Immature natural killer cell (primary cell): ENCODE data around the gene CIART. TPM values are rescaled to one million over a fixed set of nuclear protein-coding genes. Genes with fewer than 3 reads are reported as not detected.
A peak's percentile ranks its signal among the peaks of the same experiment; 100 is the strongest.

Source experiments
- DNase-seq, 3 donors: peaks; one replicate each; pipeline ENCODE4 v3.0.0; 2022; ENCODE audit warnings: mixed read lengths in 1 of 3
- H3K27ac Mint-ChIP-seq, 6 donors: one replicate each; pipeline ENCODE4 v1.8.0; 2020; ENCODE audit warnings: mixed read lengths in 6 of 6, mild to moderate bottlenecking in 5 of 6, inconsistent platforms in 4 of 6, moderate library complexity in 3 of 6
- H3K27me3 Mint-ChIP-seq, 3 donors: one replicate each; pipeline ENCODE4 v1.8.0; 2020 to 2021; ENCODE audit warnings: low read depth in 3 of 3, mild to moderate bottlenecking in 3 of 3, mixed read lengths in 3 of 3, moderate library complexity in 3 of 3, inconsistent platforms in 1 of 3
- H3K36me3 Mint-ChIP-seq, 3 donors: one replicate each; pipeline ENCODE4 v1.8.0; 2020; ENCODE audit warnings: mixed read lengths in 3 of 3, inconsistent platforms in 2 of 3, mild to moderate bottlenecking in 2 of 3
- H3K4me1 Mint-ChIP-seq, 2 donors: one replicate each; pipeline ENCODE4 v1.8.0; 2020; ENCODE audit warnings: inconsistent platforms in 2 of 2, mild to moderate bottlenecking in 2 of 2, mixed read lengths in 2 of 2, moderate library complexity in 1 of 2
- H3K4me3 Mint-ChIP-seq, 5 donors: one replicate each; pipeline ENCODE4 v1.8.0; 2020; ENCODE audit warnings: mild to moderate bottlenecking in 5 of 5, mixed read lengths in 5 of 5, inconsistent platforms in 3 of 5, moderate library complexity in 3 of 5
- H3K9me3 Mint-ChIP-seq, 6 donors: one replicate each; pipeline ENCODE4 v1.8.0; 2020; ENCODE audit warnings: mild to moderate bottlenecking in 6 of 6, mixed read lengths in 6 of 6, inconsistent platforms in 4 of 6, moderate library complexity in 3 of 6
- polyA plus RNA-seq, 3 donors: library from polyadenylated mRNA; unstranded; fragments of 300-500 nt; fragmentation: Illumina TruSeq; gene quantifications; one replicate each; pipeline ENCODE4 v1.2.3, GENCODE V29; 2021

Gene CIART
- polyA plus RNA-seq, 3 donors from 2014 or later, result not detected

DNA sequence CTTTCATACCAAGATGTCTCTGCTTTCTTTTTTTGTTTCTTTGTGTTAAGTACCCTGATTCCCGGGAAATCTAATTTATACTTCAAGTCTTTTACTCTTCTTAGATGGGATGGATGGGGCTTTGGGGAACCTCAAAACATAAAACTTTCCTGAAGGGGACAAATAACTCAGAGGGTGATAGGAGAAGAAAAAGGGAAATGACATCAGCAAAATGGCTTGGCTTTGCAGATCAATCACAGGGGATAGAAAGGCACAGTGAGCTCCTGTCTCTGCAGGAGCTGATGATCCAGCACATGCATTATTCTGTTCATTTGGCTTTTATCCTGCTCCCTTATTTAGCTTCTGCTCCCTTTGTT is 26.2 kb upstream of the CIART start:
- Mint-ChIP-seq H3K4me3 (peak overlapping the region; percentile 72 to 88 (median 77)), H3K4me1 (peaks cover 10 to 16% of the 10 kb centered on the region in 2 donors), H3K27me3 (peaks cover 14 to 29% (median 18%) of the 10 kb centered on the region in 3 donors), H3K9me3 (peaks cover 0 to 1% (median 0%) of the 10 kb centered on the region in 6 donors), H3K36me3 (no peaks in the 10 kb centered on the region), H3K27ac (peak overlapping the region in 2 of 6 donors; percentile 55 to 65)
- no peak for DNase-seq

DNA sequence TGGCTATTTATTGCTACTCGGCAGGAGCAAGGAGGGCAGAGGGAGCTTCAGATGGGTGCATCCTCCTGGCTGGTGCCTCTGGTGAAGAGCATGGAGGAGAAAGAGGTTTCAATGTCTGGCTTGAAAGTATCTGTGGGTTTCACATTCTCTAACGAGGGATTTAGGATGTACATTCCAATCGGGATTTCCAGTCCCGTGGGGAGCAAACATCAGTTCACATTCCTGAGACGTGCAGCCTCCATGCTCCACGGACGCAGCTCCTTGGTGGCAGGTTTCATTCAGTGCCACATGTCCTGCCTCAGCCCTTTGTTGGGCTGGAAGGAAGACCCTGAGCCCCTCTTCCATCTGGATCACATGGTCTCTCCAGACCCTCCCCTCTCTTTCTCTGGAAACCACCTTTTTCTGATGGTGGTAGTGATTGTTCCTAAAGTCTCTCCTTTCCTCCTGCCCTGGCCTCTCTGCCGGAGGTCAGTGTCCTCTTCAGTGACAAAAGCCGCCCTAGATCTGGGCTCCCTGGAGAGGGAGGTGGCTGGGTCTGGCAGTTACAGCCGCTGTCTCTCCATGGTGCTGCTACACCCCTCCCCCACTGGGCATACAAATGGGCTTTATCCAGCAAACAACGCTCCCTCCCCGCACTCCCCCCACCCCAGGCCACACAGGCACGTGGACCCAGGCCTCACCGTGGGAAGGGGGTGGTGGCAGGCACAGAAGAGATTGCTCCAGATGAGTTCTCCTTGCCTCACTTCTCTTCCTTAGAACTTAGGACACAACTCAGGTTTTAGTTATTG is 25.6 kb upstream of the CIART start:
- Mint-ChIP-seq H3K27ac (no peak overlapping the region), H3K4me1 (peaks cover 10 to 16% of the 10 kb centered on the region in 2 donors), H3K36me3 (no peaks in the 10 kb centered on the region), H3K9me3 (peaks cover 0 to 1% (median 0%) of the 10 kb centered on the region in 6 donors), H3K27me3 (peaks cover 14 to 30% (median 18%) of the 10 kb centered on the region in 3 donors), H3K4me3 (peak overlapping the region in 1 of 5 donors; percentile 27)
- DNase-seq, result no peak

DNA sequence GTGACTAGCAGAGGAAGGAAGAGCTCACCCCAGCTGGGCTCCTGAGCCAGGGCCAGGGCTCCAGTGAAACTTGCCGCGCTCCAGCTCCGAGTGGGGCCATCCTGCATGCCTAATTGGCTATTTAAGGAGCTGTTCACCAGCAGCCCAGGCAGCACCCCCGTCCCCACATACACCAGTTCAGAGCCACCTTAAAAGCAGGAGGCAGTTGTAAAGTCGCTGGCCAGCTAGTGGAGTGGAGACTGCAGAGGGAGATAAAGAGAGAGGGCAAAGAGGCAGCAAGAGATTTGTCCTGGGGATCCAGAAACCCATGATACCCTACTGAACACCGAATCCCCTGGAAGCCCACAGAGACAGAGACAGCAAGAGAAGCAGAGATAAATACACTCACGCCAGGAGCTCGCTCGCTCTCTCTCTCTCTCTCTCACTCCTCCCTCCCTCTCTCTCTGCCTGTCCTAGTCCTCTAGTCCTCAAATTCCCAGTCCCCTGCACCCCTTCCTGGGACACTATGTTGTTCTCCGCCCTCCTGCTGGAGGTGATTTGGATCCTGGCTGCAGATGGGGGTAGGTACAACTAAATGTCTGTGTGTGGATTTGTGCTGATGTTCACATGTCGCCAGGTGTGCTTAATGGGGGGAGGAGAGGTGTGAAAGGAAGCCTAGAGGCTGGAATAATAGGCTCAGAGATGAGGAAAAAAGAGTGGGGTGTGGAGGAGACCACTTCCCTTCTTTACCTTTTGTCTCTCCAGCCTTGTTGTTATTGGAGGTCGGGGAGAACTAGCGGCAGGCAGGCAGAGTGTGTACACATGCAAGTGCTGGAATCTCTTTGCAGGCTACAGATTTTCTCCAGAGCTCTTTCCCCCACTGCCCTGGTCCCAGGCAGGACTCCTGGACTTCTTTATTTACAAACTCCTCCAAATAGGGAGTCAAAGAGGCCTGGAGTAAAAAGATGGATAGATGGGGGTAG is 24.4 kb upstream of the CIART start, which contains the start of gene CA14:
CA14 (plus strand) TSS at position 151 of the 962 bp plus-strand sequence; CDS start at position 506, 355 bp downstream.
- no peak for DNase-seq
- no peak within 1 kb of the TSS for H3K27ac Mint-ChIP-seq
- peak within 1 kb of the TSS in 1 of 5 donors; percentile 27 for H3K4me3 Mint-ChIP-seq
- H3K36me3 Mint-ChIP-seq, result no peaks in the 10 kb centered on the region
- peaks cover 10 to 16% of the 10 kb centered on the region in 2 donors for H3K4me1 Mint-ChIP-seq
- peaks cover 0 to 1% (median 0%) of the 10 kb centered on the region in 6 donors for H3K9me3 Mint-ChIP-seq
- H3K27me3 Mint-ChIP-seq, result peaks cover 14 to 31% (median 18%) of the 10 kb centered on the region in 3 donors

DNA sequence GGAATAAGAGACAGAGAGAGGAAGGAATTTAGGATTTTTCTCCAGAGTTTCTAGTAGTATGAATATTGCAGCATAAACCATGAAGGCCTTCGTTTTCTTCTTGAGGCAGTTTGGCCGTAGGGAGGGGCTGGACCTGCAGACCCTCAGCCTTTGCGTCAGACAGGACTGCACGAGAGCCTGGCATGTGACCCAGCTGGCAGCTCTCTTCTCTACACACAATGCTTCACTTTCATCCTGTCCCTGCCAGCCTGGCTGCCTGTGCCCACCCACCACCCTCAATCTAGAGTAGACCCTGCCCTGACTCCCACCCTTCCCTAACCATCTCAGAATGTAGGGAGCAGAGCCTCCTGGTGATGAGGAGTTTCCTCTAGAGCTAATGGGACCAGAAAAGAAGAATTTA is 23.1 kb upstream of the CIART start:
- Mint-ChIP-seq H3K4me1 (peaks cover 10 to 16% of the 10 kb centered on the region in 2 donors), H3K4me3 (no peak overlapping the region), H3K36me3 (no peaks in the 10 kb centered on the region), H3K27ac (no peak overlapping the region), H3K9me3 (no peaks in the 10 kb centered on the region), H3K27me3 (peaks cover 10 to 31% (median 18%) of the 10 kb centered on the region in 3 donors)
- no peak for DNase-seq

DNA sequence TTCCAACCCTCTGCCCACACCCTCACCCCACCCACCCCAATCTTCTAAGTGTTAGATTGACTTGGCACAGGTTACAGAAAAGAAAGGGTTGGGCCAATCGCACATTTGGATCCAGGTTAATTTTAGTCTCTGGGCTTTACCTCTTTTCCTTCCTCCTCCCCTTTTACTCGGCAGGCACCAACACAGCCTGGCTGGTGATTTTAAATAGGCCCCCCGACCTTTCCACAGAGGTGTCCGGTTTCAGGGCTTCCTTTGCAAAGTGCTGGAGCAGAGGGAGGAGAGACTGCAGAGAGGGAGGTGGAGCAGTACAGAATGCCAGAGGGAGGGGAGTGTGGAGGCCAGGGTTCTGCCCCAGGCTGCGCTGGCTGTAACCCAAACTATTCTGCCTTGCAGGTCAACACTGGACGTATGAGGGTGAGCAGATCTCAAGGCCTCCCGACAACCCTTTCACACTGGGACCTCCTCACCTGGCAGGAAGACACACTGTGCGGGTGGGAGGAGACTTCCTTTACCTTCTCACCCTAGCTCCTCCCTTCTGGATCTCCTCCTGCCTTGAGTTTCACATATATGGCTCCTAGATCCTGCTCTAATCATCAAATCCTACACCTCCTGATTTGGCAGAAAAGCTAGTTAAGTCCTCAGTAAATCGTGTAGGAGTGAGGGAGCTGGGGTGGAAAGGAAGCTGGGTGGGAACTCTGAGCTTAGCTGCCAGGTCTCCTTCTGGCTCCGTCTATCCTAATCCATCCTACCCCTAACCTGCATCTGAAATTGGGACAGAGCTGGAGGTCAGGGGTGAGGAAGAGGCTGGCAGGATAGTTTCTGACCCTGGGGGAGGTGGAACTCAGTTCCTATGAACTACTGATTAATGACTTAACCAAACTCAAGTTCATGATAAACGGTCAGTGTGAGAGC is 22.3 kb upstream of the CIART start:
- H3K27me3 Mint-ChIP-seq, result peaks cover 10 to 31% (median 18%) of the 10 kb centered on the region in 3 donors
- H3K36me3 Mint-ChIP-seq, result peaks cover 0 to 6% (median 0%) of the 10 kb centered on the region in 3 donors
- no peak for DNase-seq
- H3K27ac Mint-ChIP-seq, result no peak overlapping the region
- no peak overlapping the region for H3K4me3 Mint-ChIP-seq
- H3K9me3 Mint-ChIP-seq, result no peaks in the 10 kb centered on the region
- peaks cover 10 to 16% of the 10 kb centered on the region in 2 donors for H3K4me1 Mint-ChIP-seq

DNA sequence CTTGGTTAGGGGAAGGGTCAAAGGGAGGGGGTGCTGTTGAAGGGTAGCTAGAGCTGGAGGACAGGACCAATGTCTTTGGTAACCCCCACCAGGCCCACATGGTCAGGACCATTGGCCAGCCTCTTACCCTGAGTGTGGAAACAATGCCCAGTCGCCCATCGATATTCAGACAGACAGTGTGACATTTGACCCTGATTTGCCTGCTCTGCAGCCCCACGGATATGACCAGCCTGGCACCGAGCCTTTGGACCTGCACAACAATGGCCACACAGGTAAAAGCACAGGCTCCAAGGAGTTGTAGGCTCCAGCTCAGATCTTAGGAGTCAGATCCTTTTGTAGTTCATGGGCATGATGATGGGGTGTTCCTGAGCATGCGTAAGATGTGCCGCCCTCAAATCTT is 21.0 kb upstream of the CIART start:
- no peak for DNase-seq
- Mint-ChIP-seq H3K4me3 (no peak overlapping the region), H3K4me1 (peaks cover 3 to 4% of the 10 kb centered on the region in 2 donors), H3K36me3 (peaks cover 0 to 15% (median 6%) of the 10 kb centered on the region in 3 donors), H3K27me3 (peaks cover 7 to 26% (median 11%) of the 10 kb centered on the region in 3 donors), H3K27ac (no peak overlapping the region), H3K9me3 (no peaks in the 10 kb centered on the region)

DNA sequence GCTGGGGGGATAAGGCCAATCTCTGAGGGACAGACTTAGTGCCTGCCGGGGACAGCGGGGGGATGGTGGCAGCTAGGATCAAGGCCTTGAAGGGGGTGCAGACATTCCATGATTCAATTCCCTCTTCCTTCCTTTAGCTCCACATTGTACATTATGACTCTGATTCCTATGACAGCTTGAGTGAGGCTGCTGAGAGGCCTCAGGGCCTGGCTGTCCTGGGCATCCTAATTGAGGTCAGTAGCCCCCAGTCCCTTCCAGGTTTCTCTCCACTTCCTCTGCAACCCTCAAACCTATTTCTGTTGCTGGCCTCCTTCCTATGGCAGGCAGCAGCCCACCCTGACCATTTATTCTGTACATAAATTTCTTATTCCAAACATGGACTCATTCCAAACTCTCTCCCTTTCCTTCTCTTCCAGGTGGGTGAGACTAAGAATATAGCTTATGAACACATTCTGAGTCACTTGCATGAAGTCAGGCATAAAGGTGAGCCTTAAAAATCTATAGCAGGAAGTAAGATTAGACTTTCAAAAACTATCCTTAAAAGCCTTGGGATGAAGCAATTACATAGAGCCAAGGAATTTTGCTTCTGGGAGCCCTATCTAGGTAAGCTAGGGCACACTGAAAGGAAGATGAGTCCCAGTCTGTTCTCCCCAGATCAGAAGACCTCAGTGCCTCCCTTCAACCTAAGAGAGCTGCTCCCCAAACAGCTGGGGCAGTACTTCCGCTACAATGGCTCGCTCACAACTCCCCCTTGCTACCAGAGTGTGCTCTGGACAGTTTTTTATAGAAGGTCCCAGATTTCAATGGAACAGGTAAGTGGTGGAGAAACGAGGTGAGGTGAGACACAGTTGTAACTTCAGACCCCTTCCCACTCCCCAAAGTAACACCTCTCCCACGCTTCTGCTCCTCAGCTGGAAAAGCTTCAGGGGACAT is 19.7 kb upstream of the CIART start:
- peaks cover 12 to 13% of the 10 kb centered on the region in 2 donors for H3K4me1 Mint-ChIP-seq
- H3K4me3 Mint-ChIP-seq, result no peak overlapping the region
- H3K36me3 Mint-ChIP-seq, result peaks cover 0 to 21% (median 14%) of the 10 kb centered on the region in 3 donors
- H3K9me3 Mint-ChIP-seq, result no peaks in the 10 kb centered on the region
- no peak for DNase-seq
- H3K27ac Mint-ChIP-seq, result peak overlapping the region in 2 of 6 donors; percentile 27 to 41
- H3K27me3 Mint-ChIP-seq, result peaks cover 4 to 23% (median 5%) of the 10 kb centered on the region in 3 donors

DNA sequence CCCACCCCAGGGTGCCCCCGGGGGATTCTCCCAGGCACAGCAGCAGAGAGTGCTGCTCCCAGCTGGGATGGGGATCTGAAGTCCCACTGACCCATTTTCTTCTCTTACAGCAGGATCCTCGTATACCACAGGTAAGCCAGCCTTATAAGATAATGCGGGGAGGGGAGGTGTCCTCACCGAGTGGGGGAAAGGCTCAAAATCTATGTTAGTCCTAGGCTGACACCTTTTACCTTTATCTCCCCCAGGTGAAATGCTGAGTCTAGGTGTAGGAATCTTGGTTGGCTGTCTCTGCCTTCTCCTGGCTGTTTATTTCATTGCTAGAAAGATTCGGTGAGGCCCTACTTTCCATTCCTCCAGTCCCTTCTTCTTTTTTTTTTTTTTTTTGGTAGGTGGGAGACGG is 18.8 kb upstream of the CIART start:
- Mint-ChIP-seq H3K9me3 (no peaks in the 10 kb centered on the region), H3K27ac (peak overlapping the region in 1 of 6 donors; percentile 14), H3K36me3 (peaks cover 0 to 21% (median 14%) of the 10 kb centered on the region in 3 donors), H3K4me1 (peaks cover 21 to 22% of the 10 kb centered on the region in 2 donors), H3K27me3 (peaks cover 8 to 21% (median 10%) of the 10 kb centered on the region in 3 donors), H3K4me3 (no peak overlapping the region)
- no peak for DNase-seq

DNA sequence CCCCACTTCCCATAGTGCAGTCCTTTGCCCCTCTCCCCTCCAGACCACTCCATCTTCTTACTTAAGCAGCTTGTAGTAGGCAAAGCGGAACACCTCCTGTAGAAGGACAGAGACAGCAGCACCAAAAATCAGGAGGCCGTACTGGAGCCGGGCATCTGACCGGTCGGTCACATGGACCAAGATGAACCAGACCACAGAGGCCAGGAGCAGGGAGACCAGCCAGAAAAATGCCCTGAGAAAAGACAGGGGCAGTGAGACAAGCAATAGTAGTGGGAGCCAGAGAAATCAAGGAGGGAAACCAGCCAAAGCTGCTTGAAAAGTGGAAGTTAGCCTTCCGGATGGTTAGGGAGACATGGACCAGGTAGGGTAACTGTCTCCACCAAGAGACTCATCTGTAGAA is 14.5 kb upstream of the CIART start:
- peaks cover 17 to 19% (median 17%) of the 10 kb centered on the region in 3 donors for H3K27me3 Mint-ChIP-seq
- H3K9me3 Mint-ChIP-seq, result no peaks in the 10 kb centered on the region
- peaks cover 30 to 32% of the 10 kb centered on the region in 2 donors for H3K4me1 Mint-ChIP-seq
- H3K27ac Mint-ChIP-seq, result peak overlapping the region; percentile 93 to 98 (median 96)
- no peak for DNase-seq
- H3K4me3 Mint-ChIP-seq, result peak overlapping the region; percentile 91 to 99 (median 94)
- H3K36me3 Mint-ChIP-seq, result peaks cover 0 to 24% (median 14%) of the 10 kb centered on the region in 3 donors

DNA sequence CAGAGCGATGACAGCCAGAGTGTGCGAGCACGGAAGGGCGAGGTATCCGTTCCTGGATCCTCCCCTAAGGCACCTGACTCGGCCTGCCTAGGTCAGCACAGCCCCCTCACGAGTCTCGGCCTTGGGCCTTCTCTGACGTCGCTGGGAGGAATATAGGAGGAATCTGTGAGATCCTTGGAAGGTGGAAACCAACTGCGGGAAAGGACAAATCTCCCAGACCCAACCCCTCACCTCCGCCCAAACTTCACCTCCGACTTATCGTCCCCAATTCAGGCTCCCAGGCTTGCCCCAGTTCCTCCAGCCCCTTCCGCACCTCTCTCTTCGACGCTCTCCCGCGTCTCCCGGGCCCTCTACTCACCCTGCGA is 14.0 kb upstream of the CIART start:
- H3K36me3 Mint-ChIP-seq, result peaks cover 0 to 24% (median 14%) of the 10 kb centered on the region in 3 donors
- H3K9me3 Mint-ChIP-seq, result no peaks in the 10 kb centered on the region
- H3K4me1 Mint-ChIP-seq, result peaks cover 30 to 32% of the 10 kb centered on the region in 2 donors
- DNase-seq, result peak; percentile 44 to 55 (median 50)
- H3K4me3 Mint-ChIP-seq, result peak overlapping the region; percentile 91 to 99 (median 94)
- peaks cover 17 to 20% (median 17%) of the 10 kb centered on the region in 3 donors for H3K27me3 Mint-ChIP-seq
- H3K27ac Mint-ChIP-seq, result peak overlapping the region; percentile 93 to 98 (median 96)

DNA sequence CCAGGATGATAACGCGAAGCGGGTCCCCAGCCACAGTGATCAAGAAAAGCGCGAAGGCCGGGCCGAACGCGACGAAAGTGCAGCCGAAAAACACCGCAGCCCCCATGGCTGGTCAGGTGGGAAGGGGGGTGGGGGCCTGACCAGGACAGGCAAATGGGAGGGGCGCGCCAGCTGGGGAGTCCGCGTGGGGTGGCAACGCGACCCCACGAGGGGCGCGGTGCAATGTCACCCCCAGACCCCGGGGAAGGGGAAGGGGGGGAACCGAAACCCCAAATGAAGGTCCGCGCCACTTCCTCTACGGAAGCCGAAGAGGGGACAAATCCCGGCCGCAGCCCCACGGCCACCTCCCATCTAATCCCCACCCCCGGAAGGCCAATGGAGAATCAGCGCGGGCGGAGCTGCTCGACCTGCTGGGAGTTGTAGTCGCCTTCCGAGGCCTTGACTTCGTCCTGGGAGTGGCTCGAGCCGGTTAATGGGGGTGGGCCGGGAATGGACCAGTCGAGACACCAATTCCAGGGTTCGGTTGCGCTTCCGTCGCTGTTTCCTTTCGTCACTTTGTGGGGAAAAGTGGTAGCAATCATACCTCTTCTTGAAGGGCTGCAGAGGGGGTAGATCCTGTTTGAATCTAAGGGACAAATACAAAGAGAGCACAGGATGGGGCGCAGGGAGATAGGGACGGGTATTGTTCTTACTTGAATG is 13.5 kb upstream of the CIART start, which contains the start of gene APH1A:
APH1A (minus strand) TSS at position 312 of the 699 bp plus-strand sequence; CDS start at position 106, 206 bp downstream.
- peaks cover 17 to 20% (median 17%) of the 10 kb centered on the region in 3 donors for H3K27me3 Mint-ChIP-seq
- peaks cover 30 to 32% of the 10 kb centered on the region in 2 donors for H3K4me1 Mint-ChIP-seq
- peak within 1 kb of the TSS; percentile 93 to 98 (median 96) for H3K27ac Mint-ChIP-seq
- peaks cover 3 to 27% (median 14%) of the 10 kb centered on the region in 3 donors for H3K36me3 Mint-ChIP-seq
- H3K4me3 Mint-ChIP-seq, result peak within 1 kb of the TSS; percentile 91 to 99 (median 94)
- H3K9me3 Mint-ChIP-seq, result no peaks in the 10 kb centered on the region
- DNase-seq, result peak; percentile 90 to 92 (median 91)
